ENCODE results near the gene LSG1.

- TF ChIP-seq CTCF (conservative IDR thresholded peaks at IDR 0.05) (no peak), ZFX (IDR thresholded peaks at IDR 0.05) (no peak)
Measured at GRCh38 chr3:194661374-194661773, 10.6 kb downstream of the LSG1 start.

Measured in C4-2B (cell line).